GM12878 (cell line): ENCODE data around the gene TNNT3. TPM values are rescaled to one million over a fixed set of nuclear protein-coding genes. Genes with fewer than 3 reads are reported as not detected.

Experiments used
- ATAC-seq: fragments of 200-7000 bp; cut with Tn5 transposase; 3 replicates; pipeline ENCODE4 v1.9.1; 2020; ENCODE audit warnings: mild to moderate bottlenecking, moderate library complexity
- BruUV-seq: library from RNA; stranded (reverse); fragments of 400-500 nt; replicated peaks from 2 replicates; lab custom pipeline; 2021; lab: Mats Ljungman, UMichigan
- CTCF ChIA-PET: fragments of 300-600 bp; sonication (Branson Sonifier 250); formaldehyde crosslinking; extraction: SDS; loops from one replicate; lab custom pipeline; 2021; ENCODE audit warnings: inconsistent platforms; lab: Yijun Ruan, JAX
- POLR2A ChIA-PET: fragments of 350-600 bp; formaldehyde crosslinking; extraction: SDS; loops from one replicate; lab custom pipeline; 2021; ENCODE audit warnings: inconsistent platforms; lab: Charles Lee
- RAD21 ChIA-PET: fragments of 300-600 bp; sonication (Branson Sonifier 250); formaldehyde crosslinking; loops from one replicate; lab custom pipeline; 2023; ENCODE audit warnings: antibody characterized with exemption; ENCODE audit not compliant: unreplicated experiment; lab: Charles Lee
- SMC1A ChIA-PET: fragments of 300-600 bp; sonication (Branson Sonifier 250); formaldehyde crosslinking; loops from one replicate; lab custom pipeline; 2023; ENCODE audit not compliant: unreplicated experiment, uncharacterized antibody; lab: Charles Lee
- DNase-seq: peaks from one replicate; pipeline ENCODE4 v3.0.0-alpha.2; 2011; ENCODE audit warnings: low read depth, low spot score
- FAIRE-seq: peaks from 3 replicates; lab custom pipeline; 2011; peaks lifted over from hg19 to GRCh38; lab: Jason Lieb, UNC
- H2AFZ ChIP-seq: 2 replicates; pipeline ENCODE4 v1.6.0; 2011; ENCODE audit warnings: low read depth, low read length, control low read depth; ENCODE audit not compliant: control insufficient read depth
- H3K27ac ChIP-seq: 2 replicates; pipeline ENCODE4 v1.5.1; 2011; ENCODE audit warnings: control low read depth; ENCODE audit not compliant: control insufficient read depth, insufficient read depth
- H3K27me3 ChIP-seq, 2 experiments: replicated peaks in 1 of 2; 2 replicates each; pipeline versions ENCODE4 v1.6.0 to v1.6.1; 2011; ENCODE audit warnings: low read length in 1 of 2; ENCODE audit not compliant: control insufficient read depth in 2 of 2, insufficient read depth in 2 of 2
- H3K36me3 ChIP-seq, 2 experiments: 2 replicates each; pipeline ENCODE4 v1.5.1; 2011; ENCODE audit warnings: low read length in 1 of 2; ENCODE audit not compliant: control insufficient read depth in 2 of 2, insufficient read depth in 2 of 2
- H3K4me1 ChIP-seq: 2 replicates; pipeline ENCODE4 v1.6.1; 2011; ENCODE audit warnings: mild to moderate bottlenecking, low read length, moderate library complexity, mixed read lengths; ENCODE audit not compliant: control insufficient read depth, insufficient read depth
- H3K4me2 ChIP-seq: 2 replicates; pipeline ENCODE4 v1.6.0; 2011; ENCODE audit warnings: control low read depth; ENCODE audit not compliant: control insufficient read depth, insufficient read depth
- H3K4me3 ChIP-seq: fragments of 200-600 bp; sonication (generic); 2 replicates; pipeline ENCODE4 v1.5.1; 2016
- H3K79me2 ChIP-seq: 2 replicates; pipeline ENCODE4 v1.6.0; 2011; ENCODE audit warnings: low read length; ENCODE audit not compliant: control insufficient read depth, insufficient read depth
- H3K9ac ChIP-seq: 2 replicates; pipeline ENCODE4 v1.8.0; 2011; ENCODE audit warnings: low read length, control low read depth, mixed read lengths; ENCODE audit not compliant: control insufficient read depth, insufficient read depth
- H3K9me3 ChIP-seq: replicated peaks from 3 replicates; pipeline ENCODE4 v1.5.1; 2011; ENCODE audit warnings: mild to moderate bottlenecking, low read length; ENCODE audit not compliant: control insufficient read depth, insufficient read depth
- H4K20me1 ChIP-seq: 2 replicates; pipeline ENCODE4 v1.6.0; 2011; ENCODE audit not compliant: control insufficient read depth, insufficient read depth
- CREB1 ChIP-seq: IDR thresholded peaks from 2 replicates; pipeline ENCODE4 v1.6.1; 2012; ENCODE audit warnings: low read depth, mild to moderate bottlenecking, inconsistent platforms
- EZH2 ChIP-seq: IDR thresholded peaks from 2 replicates; pipeline ENCODE4 v1.6.1; 2012; ENCODE audit warnings: low read depth, mild to moderate bottlenecking, control low read depth, inconsistent platforms, low read length, borderline replicate concordance; ENCODE audit not compliant: control insufficient read depth
- GABPA ChIP-seq: IDR thresholded peaks from 2 replicates; pipeline ENCODE4 v1.6.1; 2014; ENCODE audit warnings: antibody characterized with exemption, low read depth, mild to moderate bottlenecking, inconsistent platforms
- HCFC1 ChIP-seq: fragments of 150-350 bp; IDR thresholded peaks from 2 replicates; pipeline ENCODE4 v1.6.1; 2014; ENCODE audit warnings: low read length
- NFYA ChIP-seq: IDR thresholded peaks from 2 replicates; pipeline ENCODE4 v1.6.1; 2011; ENCODE audit warnings: low read depth, mild to moderate bottlenecking, low read length, improper control_type of control experiment, borderline replicate concordance
- SIN3A ChIP-seq: IDR thresholded peaks from 2 replicates; pipeline ENCODE4 v1.6.1; 2012; ENCODE audit warnings: low read depth, low read length, improper control_type of control experiment
- SMAD5 ChIP-seq: IDR thresholded peaks from 2 replicates; pipeline ENCODE4 v1.6.1; 2016; ENCODE audit warnings: antibody characterized with exemption, low read depth
- SRF ChIP-seq, 2 experiments: IDR thresholded peaks; 2 replicates each; pipeline ENCODE4 v1.6.1; 2011; ENCODE audit warnings: low read depth in 2 of 2, low read length in 2 of 2, mild to moderate bottlenecking in 1 of 2, moderate library complexity in 1 of 2
- TARDBP ChIP-seq: IDR thresholded peaks from 2 replicates; pipeline ENCODE4 v1.6.1; 2016; ENCODE audit warnings: borderline replicate concordance
- WGBS: methylation state at CpG from one replicate; pipeline ENCODE4 v1.1.6; 2016; ENCODE audit warnings: low lambda C conversion rate; ENCODE audit not compliant: insufficient replicate concordance, insufficient coverage; ENCODE audit errors: missing lambda C conversion rate; 5-methylcytosine and 5-hydroxymethylcytosine counted together
- in situ Hi-C: fragments of 300-500 bp; cut with MboI; formaldehyde crosslinking; loops from 9 replicates; pipeline ENCODE4 v1.14.3; 2018; ENCODE audit warnings: mixed read lengths
- intact Hi-C: fragments of 100-400 bp; cut with micrococcal nuclease; formaldehyde crosslinking; loops from one replicate; pipeline ENCODE4 v1.14.2; 2022; ENCODE audit not compliant: unreplicated experiment
- polyA plus RNA-seq, 11 experiments: library from polyadenylated mRNA; depleted of rRNA in 4 of 11; unstranded in 6 of 11; stranded (reverse) in 5 of 11; fragments of >200 nt; fragmentation: Nextera tagmentation in 4 of 11; fragmentation: Illumina TruSeq in 1 of 11; extraction: Ambion mirVana in 4 of 11; extraction: Trizol in 1 of 11; gene quantifications; 1 replicate in 1 of 11; 2 replicates in 10 of 11; pipeline versions ENCODE4 v1.2.1 to v1.2.3, GENCODE V29; 2011 to 2016; ENCODE audit warnings: inconsistent platforms in 2 of 11, missing spikeins in 2 of 11, low read depth in 1 of 11
- total RNA-seq, 4 experiments: library from RNA; depleted of rRNA in 3 of 4; stranded (reverse); fragments of >200 nt in 3 of 4; fragmentation: Illumina TruSeq in 1 of 4; extraction: Trizol in 1 of 4; gene quantifications; 2 replicates each; pipeline versions ENCODE4 v1.2.1 to v1.2.3, GENCODE V29; 2013 to 2021
- TF ChIP-seq, protein P1 (sequence below): fragments of 450-650 bp; IDR thresholded peaks from 2 replicates; pipeline ENCODE4 v1.6.1; 2017; ENCODE audit warnings: mild to moderate bottlenecking, moderate library complexity
- TF ChIP-seq, protein P2 (sequence below): fragments of 450-650 bp; IDR thresholded peaks from 2 replicates; pipeline ENCODE4 v1.6.1; 2016; ENCODE audit warnings: mild to moderate bottlenecking
- TF ChIP-seq, protein P3 (sequence below): fragments of 150-350 bp; IDR thresholded peaks from 2 replicates; pipeline ENCODE4 v1.6.1; 2016; ENCODE audit warnings: low read depth, low read length

The TNNT3 gene
- total and polyA plus RNA-seq, 10 of the 15 experiments (the other 5 are each of a cell fraction or from before 2014, with no cell fraction given): 0.40 to 0.50 TPM; not detected in 8

DNA sequence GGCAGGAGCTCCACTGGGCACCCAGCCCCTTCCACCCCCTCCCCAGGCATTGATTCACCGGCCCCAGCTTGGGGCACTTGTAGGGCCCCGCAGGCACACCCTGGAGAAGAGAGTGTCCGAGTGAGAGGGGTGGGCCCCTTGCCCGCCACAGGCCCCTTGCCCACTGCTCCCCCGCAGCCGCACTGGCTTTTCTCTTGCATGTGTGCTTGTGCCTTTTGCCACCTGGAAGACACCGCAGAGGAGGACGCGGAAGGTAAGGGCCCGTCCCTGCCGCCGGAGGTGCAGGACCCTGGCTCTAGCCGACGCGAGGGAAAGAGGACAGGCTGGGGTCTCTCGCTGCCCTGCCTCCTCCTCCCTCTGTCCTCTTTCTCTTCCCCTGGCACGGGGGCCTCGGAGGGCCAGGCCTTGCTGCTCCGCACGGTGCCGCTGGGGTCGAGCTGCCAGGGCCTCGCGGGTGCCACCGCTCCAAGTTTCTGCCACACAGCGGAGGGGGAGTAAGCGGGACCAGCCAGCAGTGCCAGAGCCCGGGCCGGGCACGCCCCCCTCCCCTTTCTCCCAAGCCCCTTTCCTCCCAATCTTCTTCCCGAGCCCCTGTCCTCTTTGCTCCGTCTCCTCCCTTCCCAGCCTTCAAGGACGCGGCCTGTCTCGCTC, 9.5 kb downstream of the TNNT3 start:
- POLR2A ChIA-PET: no interaction called here
- SMC1A ChIA-PET: no interaction called here
- no peak for TF ChIP-seq TARDBP
- no peak for TF ChIP-seq NFYA
- TF ChIP-seq, protein P1, sequence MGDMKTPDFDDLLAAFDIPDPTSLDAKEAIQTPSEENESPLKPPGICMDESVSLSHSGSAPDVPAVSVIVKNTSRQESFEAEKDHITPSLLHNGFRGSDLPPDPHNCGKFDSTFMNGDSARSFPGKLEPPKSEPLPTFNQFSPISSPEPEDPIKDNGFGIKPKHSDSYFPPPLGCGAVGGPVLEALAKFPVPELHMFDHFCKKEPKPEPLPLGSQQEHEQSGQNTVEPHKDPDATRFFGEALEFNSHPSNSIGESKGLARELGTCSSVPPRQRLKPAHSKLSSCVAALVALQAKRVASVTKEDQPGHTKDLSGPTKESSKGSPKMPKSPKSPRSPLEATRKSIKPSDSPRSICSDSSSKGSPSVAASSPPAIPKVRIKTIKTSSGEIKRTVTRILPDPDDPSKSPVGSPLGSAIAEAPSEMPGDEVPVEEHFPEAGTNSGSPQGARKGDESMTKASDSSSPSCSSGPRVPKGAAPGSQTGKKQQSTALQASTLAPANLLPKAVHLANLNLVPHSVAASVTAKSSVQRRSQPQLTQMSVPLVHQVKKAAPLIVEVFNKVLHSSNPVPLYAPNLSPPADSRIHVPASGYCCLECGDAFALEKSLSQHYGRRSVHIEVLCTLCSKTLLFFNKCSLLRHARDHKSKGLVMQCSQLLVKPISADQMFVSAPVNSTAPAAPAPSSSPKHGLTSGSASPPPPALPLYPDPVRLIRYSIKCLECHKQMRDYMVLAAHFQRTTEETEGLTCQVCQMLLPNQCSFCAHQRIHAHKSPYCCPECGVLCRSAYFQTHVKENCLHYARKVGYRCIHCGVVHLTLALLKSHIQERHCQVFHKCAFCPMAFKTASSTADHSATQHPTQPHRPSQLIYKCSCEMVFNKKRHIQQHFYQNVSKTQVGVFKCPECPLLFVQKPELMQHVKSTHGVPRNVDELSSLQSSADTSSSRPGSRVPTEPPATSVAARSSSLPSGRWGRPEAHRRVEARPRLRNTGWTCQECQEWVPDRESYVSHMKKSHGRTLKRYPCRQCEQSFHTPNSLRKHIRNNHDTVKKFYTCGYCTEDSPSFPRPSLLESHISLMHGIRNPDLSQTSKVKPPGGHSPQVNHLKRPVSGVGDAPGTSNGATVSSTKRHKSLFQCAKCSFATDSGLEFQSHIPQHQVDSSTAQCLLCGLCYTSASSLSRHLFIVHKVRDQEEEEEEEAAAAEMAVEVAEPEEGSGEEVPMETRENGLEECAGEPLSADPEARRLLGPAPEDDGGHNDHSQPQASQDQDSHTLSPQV: no peak
- no peak for TF ChIP-seq HCFC1
- no peak for TF ChIP-seq CREB1
- no peak for TF ChIP-seq GABPA
- TF ChIP-seq EZH2: no peak
- TF ChIP-seq, protein P2, sequence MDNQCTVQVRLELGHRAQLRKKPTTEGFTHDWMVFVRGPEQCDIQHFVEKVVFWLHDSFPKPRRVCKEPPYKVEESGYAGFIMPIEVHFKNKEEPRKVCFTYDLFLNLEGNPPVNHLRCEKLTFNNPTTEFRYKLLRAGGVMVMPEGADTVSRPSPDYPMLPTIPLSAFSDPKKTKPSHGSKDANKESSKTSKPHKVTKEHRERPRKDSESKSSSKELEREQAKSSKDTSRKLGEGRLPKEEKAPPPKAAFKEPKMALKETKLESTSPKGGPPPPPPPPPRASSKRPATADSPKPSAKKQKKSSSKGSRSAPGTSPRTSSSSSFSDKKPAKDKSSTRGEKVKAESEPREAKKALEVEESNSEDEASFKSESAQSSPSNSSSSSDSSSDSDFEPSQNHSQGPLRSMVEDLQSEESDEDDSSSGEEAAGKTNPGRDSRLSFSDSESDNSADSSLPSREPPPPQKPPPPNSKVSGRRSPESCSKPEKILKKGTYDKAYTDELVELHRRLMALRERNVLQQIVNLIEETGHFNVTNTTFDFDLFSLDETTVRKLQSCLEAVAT: no peak
- no peak for TF ChIP-seq SIN3A
- TF ChIP-seq, protein P3, sequence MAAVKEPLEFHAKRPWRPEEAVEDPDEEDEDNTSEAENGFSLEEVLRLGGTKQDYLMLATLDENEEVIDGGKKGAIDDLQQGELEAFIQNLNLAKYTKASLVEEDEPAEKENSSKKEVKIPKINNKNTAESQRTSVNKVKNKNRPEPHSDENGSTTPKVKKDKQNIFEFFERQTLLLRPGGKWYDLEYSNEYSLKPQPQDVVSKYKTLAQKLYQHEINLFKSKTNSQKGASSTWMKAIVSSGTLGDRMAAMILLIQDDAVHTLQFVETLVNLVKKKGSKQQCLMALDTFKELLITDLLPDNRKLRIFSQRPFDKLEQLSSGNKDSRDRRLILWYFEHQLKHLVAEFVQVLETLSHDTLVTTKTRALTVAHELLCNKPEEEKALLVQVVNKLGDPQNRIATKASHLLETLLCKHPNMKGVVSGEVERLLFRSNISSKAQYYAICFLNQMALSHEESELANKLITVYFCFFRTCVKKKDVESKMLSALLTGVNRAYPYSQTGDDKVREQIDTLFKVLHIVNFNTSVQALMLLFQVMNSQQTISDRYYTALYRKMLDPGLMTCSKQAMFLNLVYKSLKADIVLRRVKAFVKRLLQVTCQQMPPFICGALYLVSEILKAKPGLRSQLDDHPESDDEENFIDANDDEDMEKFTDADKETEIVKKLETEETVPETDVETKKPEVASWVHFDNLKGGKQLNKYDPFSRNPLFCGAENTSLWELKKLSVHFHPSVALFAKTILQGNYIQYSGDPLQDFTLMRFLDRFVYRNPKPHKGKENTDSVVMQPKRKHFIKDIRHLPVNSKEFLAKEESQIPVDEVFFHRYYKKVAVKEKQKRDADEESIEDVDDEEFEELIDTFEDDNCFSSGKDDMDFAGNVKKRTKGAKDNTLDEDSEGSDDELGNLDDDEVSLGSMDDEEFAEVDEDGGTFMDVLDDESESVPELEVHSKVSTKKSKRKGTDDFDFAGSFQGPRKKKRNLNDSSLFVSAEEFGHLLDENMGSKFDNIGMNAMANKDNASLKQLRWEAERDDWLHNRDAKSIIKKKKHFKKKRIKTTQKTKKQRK: no peak
- TF ChIP-seq SMAD5: no peak
- no peak for TF ChIP-seq SRF (IDR thresholded peaks at IDR 0.05; ENCODE audit: low read depth in 2 of 2, low read length in 2 of 2)
- no peaks in the 10 kb centered on the region for H3K79me2 ChIP-seq
- H3K9me3 ChIP-seq: no peaks in the 10 kb centered on the region
- H3K4me3 ChIP-seq: no peak overlapping the region
- in situ Hi-C loops (no loop called here), intact Hi-C loops (no loop called here)
- no peak overlapping the region for H2AFZ ChIP-seq
- FAIRE-seq (no peak), DNase-seq (no peak), ATAC-seq (no peak)
- no peaks in the 10 kb centered on the region for H3K4me1 ChIP-seq
- no peaks in the 10 kb centered on the region; a peak in 2 of 4 replicates for H3K27me3 ChIP-seq
- RAD21 ChIA-PET: no interaction called here
- BruUV-seq: no TSS peak
- no peaks in the 10 kb centered on the region for H4K20me1 ChIP-seq
- H3K9ac ChIP-seq: no peak overlapping the region
- WGBS: 69% methylated on average over 25 of the region's 35 CpGs
- H3K36me3 ChIP-seq: no peaks in the 10 kb centered on the region
- H3K4me2 ChIP-seq: no peak overlapping the region
- CTCF ChIA-PET: no interaction called here
- no peak overlapping the region for H3K27ac ChIP-seq
